ENCODE results near the gene MTA1.

MTA1 gene

DNA sequence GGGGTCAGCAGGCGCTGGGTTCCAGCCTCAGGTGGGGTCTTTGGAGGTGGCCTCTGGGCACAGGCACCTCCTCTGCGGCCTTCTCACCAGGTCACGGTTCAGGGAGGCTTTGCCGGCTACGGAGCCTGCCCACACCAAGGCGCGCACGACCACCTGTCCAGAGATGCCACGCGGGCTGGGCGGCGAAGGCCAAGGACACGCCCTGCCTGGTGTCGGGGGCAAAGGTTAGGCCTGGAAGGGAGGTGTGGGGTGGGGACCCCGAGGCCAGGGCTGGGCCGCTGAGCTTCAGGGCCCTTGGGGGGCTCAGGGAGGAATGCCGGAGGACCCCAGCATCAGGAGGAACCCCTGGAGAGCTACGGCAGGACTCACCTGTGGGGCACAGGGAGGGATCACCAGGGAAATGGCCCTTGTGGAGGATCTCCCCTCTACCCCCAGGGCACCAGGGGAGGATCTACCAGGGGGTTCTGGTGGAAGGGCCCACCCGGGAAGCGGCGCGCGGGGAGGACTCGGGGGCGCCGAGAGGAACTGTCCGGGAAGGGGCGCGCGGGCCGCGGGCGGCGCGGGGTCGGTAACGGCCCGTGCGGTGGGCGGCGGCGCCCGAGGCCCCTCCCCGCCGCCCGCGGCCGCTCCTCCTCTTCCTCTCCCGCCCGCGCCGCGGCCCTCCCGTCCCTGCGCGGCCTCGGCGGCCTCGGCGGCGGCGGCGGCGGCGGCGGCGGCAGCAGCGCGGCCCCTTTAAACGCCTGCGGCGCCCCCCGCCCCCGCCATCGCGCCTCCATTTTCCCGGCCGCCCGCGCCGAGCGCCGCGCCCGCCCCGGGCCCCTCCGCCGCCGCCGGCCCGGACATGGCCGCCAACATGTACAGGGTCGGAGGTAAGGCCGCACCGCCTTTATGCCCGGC is at the start of gene MTA1:
Gene MTA1, plus strand, starts transcription at position 633 of the 897 bp plus-strand sequence. Its CDS starts 209 bp downstream, at position 842.
- DNase-seq (ENCODE audit: low spot score): peak; percentile 77

- DNase-seq (ENCODE audit: low spot score): no peak
Measured at GRCh38 chr14:105374389-105374788, 45.2 kb upstream of the MTA1 start.

DNA sequence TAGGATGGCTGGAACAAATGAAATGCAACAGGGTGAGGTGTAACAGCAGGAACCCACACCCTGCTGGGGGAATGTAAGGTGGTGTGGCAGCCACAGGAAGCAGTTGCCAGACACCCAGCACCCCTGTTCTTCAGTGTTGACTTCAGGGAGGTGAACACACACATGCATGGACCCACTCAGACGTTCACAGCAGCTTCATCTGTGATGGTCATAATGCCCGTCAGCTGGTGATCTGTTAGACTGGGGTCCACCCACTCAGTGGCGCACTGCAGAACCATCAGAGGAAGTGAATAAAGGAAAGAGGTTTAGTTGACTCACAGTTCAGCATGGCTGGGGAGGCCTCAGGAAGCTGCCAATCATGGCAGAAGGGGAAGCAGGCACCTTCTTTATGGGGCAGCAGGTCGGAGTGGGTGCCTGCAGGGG is 44.0 kb upstream of the MTA1 start:
- DNase-seq (ENCODE audit: low spot score): no peak

DNA sequence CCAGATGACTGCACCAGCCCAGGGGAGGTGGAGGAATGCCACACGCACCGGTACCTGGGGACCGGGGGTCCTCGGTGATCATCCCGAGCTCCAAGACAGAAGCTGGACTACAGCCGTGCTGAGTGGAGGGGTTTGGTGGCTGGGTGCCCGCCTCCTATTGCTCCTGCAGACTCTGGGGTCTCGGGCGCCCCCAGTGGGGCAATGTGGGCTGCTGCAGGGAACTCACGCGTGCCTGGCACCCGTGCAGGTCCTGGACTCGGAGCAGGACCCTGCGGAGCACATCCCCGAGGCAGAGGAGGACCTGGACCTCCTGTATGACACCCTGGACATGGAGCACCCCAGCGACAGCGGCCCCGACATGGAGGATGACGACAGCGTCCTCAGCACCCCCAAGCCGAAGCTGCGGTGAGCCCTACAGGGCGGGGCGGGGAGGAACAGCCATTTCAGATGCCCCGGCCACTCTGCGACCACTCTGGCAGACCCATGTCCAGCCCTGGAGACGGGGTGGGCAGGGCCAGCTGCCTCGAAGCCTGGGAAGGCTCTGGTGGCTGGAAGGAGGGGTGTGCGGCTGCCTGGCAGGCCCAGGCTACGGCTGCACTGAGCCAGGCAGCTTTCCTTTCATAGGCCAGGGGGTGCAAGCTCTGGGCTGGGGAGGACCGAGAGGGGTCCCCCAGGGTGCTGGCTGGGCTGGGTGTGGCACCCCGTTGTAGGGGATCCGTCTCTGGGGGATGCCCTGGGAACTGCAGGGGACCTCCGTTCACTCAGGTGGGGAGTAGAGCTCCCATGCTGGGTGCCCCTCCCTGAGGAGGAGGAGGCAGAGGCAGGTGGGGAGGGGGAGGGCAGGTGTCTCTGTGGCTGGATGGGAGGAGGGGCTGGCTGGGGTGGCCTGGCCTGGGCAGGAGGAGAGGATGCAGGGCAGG is 42.8 kb upstream of the MTA1 start:
- no peak for DNase-seq (ENCODE audit: low spot score)

- DNase-seq (ENCODE audit: low spot score): no peak
Measured at GRCh38 chr14:105377555-105378182, 42.0 kb upstream of the MTA1 start.

DNA sequence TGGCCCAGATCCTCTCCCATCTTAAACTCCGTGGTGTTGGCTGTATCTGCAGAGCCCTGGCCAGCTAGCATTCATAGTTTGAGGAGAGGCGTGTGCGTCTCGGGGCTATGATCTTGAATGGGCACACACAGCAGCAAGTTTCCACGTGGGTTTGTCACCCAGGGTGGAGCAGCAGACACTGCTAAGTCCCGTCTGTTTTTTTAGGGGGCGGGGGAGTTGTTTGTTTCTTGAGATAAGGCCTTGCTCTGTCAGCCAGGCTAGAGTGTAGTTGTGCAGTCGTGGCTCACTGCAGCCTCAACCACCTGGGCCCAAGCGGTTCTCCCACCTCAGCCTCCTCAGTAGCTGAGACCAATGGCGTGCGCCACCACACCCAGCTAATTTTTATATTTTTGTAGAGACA is 41.4 kb upstream of the MTA1 start:
- DNase-seq (ENCODE audit: low spot score): no peak

- no peak for DNase-seq (ENCODE audit: low spot score)
Measured at GRCh38 chr14:105378873-105379685, 40.5 kb upstream of the MTA1 start.

DNA sequence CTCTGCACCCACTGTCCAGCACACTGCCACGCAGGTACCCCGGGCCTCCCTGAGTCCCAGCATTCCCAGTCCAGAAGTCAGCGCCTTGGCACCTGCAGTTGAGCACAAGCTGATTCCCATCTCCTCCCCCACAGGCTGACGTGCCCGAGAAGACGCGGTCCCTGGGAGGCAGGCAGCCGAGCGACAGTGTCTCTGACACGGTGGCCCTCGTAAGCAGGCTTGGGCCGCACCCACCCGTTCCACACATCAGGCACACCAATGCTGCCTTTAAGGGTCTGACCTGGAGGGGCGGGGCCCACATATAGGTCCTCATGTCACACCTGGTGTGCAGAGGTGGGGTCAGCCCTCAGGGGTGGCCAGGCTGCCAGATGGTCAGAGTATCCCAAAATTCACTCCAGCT is 39.7 kb upstream of the MTA1 start:
- no peak for DNase-seq (ENCODE audit: low spot score)

GRCh38 chr14:105380756-105381155 is 38.9 kb upstream of the MTA1 start:
- DNase-seq (ENCODE audit: low spot score): no peak

GRCh38 chr14:105381446-105382342 is 37.9 kb upstream of the MTA1 start:
- DNase-seq (ENCODE audit: low spot score): no peak

DNA sequence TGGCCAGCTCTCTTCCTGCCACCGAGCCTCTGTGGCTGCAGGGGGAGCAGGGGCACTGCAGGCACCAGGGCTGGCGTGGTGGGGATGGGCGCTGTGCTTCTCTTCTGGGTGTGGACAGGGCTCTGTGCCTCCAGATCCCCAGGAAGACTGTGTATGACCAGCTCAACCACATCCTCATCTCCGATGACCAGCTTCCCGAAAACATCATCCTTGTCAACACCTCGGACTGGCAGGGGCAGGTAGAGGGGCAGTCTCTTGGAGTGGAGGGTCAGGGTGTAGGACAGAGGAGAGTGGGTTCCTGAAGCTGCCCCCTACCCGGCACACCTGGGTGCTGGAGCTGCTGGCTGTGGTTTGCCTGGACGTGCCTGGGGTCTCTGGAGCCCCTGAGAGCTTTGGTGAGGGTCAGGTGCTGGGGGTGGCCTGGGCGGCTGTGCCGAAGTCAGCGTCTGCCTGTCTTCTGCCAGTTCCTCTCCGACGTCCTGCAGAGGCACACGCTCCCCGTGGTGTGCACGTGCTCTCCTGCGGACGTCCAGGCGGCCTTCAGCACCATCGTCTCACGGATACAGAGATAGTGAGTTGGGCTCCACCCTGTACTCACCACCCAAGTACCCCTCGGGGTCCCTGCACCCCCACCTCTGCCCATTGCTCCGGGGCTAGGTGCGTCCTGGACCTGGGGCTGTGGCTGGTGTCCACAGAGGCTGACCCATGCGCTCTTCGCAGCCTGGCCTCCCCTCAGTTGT is 37.1 kb upstream of the MTA1 start:
- no peak for DNase-seq (ENCODE audit: low spot score)

DNA sequence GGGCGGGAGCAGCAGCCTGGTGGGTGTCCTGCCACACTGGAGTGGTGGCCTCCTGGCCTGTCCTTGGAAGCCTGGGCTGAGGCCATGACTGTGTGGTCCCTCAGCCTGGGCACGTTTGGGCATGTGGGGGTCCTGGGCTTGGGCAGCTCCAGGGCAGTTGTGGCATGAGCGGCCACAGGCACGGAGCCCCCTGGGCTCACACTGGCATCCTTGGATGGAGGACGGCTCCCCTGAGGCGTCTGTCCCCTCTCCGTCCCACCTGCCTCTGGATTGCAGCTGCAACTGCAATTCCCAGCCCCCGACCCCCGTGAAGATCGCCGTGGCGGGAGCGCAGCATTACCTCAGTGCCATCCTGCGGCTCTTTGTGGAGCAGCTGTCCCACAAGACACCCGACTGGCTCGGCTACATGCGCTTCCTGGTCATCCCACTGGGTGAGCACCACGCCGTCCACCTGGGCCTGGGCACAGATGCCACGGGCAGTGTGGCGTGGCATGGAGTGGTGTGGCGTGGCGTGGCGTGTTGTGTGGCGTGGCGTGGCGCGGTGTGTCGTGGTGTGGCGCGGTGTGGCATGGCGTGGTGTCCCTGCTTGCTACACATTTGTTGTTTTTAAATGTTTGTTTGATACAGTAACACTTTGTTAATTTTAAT is 36.4 kb upstream of the MTA1 start:
- DNase-seq (ENCODE audit: low spot score): no peak

DNA sequence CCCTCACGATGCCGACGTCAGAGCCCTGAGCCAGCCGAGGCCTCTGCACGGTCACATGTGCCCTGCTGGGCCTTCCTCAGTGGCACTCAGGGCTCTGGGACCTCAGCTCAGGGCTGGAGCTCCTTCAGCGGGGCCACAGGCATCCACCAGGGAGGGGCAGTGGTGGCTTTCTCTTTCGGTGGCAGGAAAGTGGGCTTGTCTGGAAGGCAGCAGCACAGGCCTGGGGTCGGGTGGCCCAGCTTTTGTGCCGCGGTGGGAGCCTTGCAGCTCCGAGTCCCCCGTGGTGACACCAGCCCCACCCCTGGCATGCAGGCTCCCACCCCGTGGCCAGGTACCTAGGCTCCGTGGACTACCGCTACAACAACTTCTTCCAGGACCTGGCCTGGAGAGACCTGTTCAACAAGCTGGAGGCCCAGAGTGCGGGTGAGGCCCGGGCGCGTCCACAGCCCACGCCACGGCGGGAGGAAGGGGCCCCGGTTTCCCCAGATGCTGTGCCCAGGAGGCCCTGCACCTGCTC is 35.5 kb upstream of the MTA1 start:
- DNase-seq (ENCODE audit: low spot score): no peak

DNA sequence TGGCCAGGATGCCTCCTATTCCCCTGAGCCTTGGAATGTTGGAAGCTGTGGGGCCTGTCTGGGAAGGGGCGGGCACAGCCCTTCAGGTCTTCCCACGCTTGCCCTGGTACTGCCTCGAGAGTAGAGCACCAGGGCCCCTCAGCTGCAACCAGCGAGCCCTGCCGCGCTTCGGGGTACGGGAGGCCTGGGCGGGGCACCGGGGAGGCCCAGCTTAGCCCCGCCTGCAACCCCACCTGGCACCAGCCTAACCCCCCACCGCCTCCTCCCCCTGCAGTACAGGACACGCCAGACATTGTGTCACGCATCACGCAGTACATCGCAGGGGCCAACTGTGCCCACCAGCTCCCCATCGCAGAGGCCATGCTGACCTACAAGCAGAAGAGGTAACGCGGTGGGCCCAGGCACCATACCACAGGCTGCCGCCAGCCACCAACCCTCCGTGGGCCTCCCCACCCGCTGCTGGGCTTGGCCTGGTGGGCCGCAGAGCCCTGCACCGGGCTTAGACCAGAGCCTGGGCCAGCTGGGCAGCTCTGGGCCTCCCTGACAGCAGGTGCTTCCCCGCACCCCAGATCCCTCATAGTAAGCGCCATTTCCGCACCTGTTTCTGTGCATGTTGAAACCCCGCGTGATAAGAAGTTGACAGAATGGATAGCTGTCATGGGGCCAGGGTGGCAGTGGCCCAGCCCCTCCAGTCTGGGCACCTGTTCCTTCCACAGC is 34.9 kb upstream of the MTA1 start:
- DNase-seq (ENCODE audit: low spot score): no peak

GRCh38 chr14:105385322-105385637 is 34.3 kb upstream of the MTA1 start:
- DNase-seq (ENCODE audit: low spot score): no peak

GRCh38 chr14:105385698-105386365 is 33.8 kb upstream of the MTA1 start:
- DNase-seq (ENCODE audit: low spot score): no peak

- no peak for DNase-seq (ENCODE audit: low spot score)
Measured at GRCh38 chr14:105386581-105387529, 32.8 kb upstream of the MTA1 start.
